ENCODE results near the gene MRPL14.

MRPL14 gene

GRCh38 chr6:44064089-44064947 is 62.9 kb downstream of the MRPL14 start:
- no peak for DNase-seq

- DNase-seq = no peak
Observed at GRCh38 chr6:44063561-44064059, 63.6 kb downstream of the MRPL14 start.
